Activated gamma-delta T cell treated with Interleukin-2 at 50 U/mL for 16 hours (primary cell): ENCODE measurements around the gene RBM15B.
"Not testable (repeated sequence)": the region's sequence is repeated elsewhere in the genome, so short reads cannot be mapped to it uniquely, and the experiment has no call there.

Source experiments
- DNase-seq: peaks from one replicate; pipeline ENCODE4 v3.0.0-alpha.2; 2020

The RBM15B gene, protein sequence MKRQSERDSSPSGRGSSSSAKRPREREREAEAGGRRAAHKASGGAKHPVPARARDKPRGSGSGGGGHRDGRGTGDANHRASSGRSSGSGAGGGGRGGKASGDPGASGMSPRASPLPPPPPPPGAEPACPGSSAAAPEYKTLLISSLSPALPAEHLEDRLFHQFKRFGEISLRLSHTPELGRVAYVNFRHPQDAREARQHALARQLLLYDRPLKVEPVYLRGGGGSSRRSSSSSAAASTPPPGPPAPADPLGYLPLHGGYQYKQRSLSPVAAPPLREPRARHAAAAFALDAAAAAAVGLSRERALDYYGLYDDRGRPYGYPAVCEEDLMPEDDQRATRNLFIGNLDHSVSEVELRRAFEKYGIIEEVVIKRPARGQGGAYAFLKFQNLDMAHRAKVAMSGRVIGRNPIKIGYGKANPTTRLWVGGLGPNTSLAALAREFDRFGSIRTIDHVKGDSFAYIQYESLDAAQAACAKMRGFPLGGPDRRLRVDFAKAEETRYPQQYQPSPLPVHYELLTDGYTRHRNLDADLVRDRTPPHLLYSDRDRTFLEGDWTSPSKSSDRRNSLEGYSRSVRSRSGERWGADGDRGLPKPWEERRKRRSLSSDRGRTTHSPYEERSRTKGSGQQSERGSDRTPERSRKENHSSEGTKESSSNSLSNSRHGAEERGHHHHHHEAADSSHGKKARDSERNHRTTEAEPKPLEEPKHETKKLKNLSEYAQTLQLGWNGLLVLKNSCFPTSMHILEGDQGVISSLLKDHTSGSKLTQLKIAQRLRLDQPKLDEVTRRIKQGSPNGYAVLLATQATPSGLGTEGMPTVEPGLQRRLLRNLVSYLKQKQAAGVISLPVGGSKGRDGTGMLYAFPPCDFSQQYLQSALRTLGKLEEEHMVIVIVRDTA

DNA sequence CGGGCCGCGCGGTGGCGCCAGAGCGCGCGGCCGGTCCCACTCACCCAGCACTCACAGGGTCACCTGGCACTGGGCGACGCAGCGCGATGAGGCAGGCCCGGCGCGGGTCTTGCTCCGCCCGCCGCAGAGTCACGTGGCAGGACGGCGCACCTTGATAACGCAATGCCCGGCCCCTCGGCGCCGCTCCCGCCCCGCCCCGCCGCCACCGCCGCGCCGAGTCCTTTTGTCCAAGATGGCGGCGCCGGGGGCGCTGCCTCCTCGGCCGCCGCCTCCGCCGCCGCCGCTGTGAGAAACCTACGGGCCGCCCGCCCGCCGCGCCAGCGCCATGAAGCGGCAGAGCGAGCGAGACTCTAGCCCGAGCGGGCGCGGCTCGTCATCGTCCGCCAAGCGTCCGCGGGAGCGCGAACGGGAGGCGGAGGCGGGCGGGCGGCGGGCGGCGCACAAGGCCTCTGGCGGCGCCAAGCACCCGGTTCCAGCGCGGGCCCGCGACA, at the start of gene RBM15B:
RBM15B (plus strand) TSS at position 211 of the 491 bp plus-strand sequence; CDS start at position 326, 115 bp downstream.
- peak; percentile 96 for DNase-seq

DNA sequence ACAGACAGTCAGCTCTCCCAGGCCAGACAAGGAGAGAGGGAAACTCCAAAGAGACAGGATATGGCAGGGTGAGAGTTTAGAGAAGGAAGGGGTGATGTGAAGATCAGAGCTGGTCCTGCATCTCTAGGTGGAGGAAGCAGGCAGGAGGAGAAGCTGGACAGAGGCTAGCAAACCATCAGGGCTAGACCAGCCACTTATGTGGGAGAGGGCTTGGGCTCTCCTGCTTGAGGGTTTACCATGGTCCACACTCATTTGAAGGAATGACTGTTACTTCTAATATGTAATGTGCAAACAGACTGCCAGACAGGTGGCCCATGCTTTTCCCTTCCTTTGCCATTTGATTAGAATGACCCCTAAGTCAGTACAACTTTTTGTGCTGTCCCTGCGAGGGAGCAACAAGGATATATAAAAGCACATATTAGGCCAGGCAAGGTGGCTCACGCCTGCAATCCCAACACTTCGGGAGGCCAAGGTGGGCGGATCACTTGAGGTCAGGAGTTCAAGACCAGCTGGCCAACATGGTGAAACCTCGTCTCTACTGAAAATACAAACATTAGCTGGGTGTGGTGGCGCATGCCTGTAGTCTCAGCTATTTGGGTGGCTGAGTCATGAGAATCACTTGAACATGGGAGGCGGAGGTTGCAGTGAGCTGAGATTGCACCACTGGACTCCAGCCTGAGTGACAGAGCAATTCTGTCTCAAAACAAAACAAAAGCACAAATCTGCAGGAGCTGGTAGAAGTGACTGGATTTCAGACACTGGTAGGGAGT, 47.0 kb upstream of the RBM15B start:
- no peak for DNase-seq

GRCh38 chr3:51350751-51351150, 40.3 kb upstream of the RBM15B start:
- no peak for DNase-seq

- no peak for DNase-seq
Observed at GRCh38 chr3:51353131-51353530, 38.0 kb upstream of the RBM15B start.

DNA sequence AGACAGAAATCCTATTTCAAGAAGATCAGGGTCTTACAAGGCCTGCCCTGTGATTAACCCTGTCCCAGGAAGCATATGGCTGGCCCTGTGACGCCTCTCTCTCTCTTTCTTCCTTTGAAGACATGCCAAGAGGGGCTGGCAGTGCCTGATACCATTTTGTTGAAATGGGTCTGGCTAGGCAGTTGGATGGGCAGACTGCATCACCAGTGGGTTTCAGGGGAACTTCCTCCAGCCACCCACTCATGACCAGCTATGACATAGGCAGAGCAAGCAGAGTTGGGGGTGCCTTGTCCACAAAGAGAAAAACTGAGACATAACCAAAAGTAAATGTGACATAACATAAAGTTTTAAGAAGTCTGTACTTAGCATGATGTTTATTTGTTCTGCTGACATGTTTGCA, 37.4 kb upstream of the RBM15B start:
- DNase-seq: no peak

- no peak for DNase-seq
Observed at GRCh38 chr3:51354172-51354571, 36.9 kb upstream of the RBM15B start.

DNA sequence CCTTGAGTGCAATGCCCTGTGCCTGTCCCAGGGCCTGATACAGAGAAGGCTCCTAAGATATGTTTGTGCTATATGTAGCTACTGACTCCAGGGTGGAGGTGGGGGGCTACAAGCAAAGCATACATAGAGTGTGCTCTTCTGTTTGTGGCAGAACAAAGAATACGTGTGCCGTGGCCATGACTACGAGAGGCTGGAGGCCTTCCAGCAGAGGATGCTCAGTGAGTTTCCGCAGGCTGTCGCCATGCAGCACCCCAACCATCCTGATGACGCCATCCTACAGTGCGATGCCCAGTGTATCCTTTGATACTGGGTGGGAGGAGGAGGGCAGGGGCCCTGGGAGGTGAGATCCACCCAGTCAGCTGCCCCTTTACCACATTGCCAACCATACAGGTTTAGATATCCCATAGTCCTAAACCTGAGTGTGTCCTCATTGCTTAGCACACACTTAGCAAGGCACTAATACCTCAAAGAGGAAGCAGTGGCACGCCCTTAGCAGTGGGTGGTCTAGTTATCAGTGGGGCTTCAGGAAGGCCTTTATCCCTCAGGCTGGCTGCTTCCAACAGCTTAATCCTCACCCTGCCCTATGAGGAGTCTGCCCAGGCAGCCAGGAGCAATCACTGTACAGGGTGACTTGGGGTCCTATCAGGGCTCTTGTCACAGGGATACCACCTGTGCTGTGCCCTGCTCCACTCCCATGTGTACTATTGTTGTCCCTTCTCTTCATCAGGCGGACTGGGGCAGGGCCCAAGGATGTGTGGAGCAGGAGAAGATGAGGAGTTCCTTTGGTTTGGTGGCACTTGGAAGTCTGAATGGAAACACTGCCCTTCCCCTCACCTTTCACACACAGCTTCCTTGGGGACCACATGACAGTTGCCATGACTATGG, 36.1 kb upstream of the RBM15B start:
- DNase-seq: no peak

DNA sequence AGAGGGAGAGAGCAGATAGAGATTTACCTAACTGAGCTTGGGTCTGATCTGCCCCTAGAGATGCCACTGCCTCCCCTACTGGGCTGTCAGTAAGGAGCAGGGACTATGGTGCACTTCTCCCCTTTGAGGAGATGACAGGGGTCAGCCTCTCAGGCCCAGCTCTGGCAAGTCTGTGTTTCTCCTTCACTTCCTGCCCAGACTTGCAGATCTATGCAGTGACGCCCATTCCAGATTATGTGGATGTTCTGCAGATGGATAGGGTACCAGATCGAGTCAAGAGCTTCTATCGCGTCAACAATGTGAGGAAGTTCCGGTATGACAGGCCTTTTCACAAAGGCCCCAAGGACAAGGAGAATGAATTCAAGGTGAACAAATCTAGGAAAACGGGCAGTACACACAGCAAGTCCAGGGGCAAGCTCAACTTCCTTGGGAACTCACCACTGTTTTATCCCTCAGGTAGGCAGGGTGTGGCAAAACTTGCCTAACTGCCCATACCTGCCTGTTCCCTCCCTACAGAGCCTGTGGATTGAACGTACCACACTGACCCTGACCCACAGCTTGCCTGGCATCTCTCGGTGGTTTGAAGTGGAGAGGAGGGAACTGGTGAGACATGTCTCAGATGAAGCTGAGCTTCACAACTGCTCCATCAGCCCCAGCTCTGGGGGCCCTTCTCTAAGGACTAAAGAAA, 35.0 kb upstream of the RBM15B start:
- no peak for DNase-seq

- no peak for DNase-seq
Observed at GRCh38 chr3:51357856-51358255, 33.2 kb upstream of the RBM15B start.

- DNase-seq: no peak
Observed at GRCh38 chr3:51358981-51359380, 32.1 kb upstream of the RBM15B start.

DNA sequence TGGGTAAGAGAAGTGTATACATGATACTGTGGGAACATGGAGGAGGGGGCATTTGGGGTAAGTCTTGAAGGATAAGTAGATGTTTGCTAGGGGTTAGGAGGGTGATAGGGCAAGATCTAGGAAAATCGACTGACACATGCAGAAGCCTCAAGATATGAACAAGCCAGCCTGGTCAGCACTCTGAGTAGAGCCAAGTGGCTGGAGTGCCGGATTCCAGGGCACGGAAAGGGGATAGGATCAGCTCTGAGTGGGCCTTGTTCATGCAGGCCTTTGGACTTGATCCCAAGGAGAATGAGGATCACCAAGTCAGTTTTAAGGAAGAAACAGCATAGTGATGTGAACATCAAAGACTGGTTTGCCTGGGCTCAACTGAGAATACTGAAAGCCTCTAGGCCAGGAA, 30.3 kb upstream of the RBM15B start:
- DNase-seq: no peak

DNA sequence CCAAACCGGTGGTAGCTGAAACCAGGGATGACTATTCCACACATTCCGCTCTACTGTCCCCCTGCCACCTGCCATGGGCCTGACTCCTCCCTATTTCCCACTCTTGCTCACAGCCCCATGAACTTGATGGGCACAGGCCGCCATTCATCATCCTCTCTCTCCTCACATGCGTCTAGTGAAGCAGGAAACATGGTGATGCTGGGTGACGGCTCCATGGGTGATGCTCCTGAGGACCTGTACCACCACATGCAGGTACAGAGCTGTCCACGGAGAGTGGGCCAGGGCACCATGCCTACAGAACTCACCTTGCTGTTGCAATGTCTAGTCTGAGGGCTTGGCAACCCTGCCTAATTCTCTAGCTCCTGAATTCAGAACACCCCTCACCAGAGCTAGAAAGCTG, 29.3 kb upstream of the RBM15B start:
- no peak for DNase-seq

DNA sequence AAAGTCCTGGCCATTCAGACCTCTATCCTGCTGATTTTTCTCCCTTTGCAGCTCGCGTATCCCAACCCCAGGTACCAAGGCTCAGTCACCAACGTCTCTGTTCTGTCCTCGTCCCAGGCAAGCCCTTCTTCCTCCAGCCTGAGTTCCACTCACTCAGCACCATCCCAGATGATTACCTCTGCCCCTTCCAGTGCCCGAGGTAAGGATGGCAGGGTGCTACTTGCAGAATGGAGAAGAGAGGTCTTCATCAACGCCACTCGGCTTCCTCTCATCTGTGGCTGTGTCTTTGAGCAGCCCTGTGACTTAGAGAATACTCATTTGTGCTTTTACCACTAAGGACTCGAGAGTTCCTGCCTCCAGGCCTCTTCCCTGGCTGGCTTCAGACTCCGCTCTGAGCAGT, 28.6 kb upstream of the RBM15B start:
- DNase-seq: no peak

GRCh38 chr3:51368276-51368675, 22.8 kb upstream of the RBM15B start:
- not testable (repeated sequence) for DNase-seq

DNA sequence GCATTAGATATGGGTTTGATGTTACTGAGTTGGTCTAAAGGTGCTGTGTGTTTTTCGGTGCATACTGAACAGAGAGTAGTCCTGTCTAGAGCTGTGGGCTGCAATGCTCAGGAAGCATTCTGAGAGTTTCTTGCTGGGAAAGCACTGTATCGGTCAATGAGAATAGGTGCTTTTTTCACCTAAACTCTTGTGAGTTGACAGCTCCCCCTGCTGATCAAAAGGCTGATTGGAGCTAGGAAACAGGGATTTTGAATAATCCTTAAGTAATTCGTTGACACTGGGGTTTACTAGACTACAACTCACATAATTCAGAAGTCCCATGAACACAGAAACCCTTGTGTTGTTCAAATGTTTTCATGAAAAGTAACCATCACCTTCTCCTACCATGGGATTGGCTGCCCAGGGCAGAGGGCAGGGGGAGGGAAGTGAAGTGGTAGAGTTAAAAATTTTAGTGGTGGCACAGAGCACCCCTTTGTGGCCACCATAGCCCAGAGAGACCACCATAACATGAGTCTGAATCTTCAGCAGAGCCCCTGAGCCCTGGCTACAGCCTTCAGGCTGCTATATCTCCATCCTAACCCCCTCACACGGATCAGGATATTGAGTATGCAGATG, 19.0 kb upstream of the RBM15B start:
- DNase-seq: peak; percentile 44

DNA sequence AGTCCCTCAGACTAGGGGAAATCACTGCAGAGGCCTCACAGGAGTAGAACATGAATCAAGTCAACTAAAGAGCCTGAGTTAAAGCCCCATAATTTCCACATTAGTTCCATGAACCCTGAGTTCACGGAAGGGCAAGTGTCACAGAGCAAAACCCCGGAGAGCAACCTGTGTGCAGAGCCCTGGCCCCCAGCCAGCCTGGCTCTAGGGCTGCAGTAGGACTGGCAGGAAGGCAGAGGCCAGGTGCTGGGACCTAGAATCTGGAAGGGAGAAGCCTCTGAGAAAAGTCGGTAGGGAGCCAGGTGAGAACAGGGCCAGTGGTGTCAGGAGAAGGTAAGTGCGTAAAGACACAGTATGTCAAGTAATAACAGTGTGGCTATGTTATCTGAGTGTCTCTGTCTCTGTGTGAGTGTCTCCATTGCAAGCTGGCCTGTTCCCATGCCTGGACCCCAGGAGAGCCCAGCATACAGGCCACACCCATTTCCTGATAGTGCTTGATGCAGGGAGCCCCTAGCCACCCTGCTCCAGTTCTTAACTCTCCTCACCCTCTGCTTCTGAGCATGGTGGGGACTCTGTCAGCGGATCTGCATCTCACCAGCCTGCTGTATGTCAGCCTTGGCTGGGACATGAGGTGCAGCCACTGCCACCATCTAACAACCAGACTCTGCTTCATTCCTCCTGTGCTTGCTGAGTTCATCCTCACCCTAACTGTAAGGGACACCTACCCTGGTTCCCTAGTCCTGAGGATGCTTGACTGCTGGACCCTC, 17.2 kb upstream of the RBM15B start:
- no peak for DNase-seq

GRCh38 chr3:51374456-51374855, 16.6 kb upstream of the RBM15B start:
- no peak for DNase-seq

GRCh38 chr3:51375136-51375535, 15.9 kb upstream of the RBM15B start:
- DNase-seq: no peak

DNA sequence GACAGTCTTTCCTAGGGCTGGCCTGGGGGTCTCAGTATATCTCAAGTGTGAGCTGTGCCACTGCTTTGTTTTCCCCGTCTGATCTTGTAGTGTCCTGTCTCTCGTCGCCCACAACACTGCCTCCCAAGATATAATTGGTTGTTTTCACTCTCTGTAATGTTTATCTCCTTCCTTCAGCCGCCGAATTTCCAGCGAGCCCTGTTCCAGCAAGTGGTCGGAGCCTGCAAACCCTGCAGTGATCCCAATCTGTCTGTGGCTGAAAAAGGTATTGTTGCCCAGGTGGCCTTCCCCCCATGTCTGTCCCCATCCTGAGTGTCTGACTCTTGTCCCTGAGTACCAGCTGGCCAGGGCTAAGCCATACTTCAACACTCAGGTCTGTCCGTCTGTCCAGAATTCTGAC, 15.5 kb upstream of the RBM15B start:
- no peak for DNase-seq

DNA sequence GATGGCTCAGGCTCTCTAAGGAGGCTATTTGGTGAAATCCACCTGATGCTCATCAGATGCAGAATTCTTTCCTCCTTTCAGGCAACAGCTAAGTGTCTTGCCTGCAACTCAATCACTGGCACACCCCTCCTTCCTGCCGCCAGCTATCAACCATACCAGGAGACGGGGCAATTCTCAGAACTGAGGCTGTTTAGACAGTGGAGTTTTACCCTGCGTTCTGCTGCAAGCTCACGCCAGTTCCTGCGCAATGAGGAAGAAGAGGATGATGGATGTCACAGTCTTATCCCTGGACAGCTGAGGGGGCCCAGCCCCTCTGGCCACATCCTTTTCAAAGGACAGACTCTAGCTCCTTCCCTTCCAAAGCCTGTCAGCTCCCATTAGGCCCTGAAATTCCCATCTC, 13.0 kb upstream of the RBM15B start:
- no peak for DNase-seq
